Loucy (cell line): Measurements from ENCODE around the gene KCNJ1.
A peak's percentile ranks its signal among the peaks of the same experiment; 100 is the strongest.

Source experiments
- H2AFZ ChIP-seq: fragments of 200-600 bp; sonication (generic); 2 replicates; pipeline ENCODE4 v1.6.0; 2016; ENCODE audit warnings: antibody characterized with exemption, mild to moderate bottlenecking, low read length, moderate library complexity
- H3F3A ChIP-seq: fragments of 200-600 bp; 2 replicates; pipeline ENCODE4 v1.6.0; 2016; ENCODE audit warnings: antibody characterized with exemption, low read depth, mild to moderate bottlenecking
- H3K27me3 ChIP-seq: fragments of 200-600 bp; sonication (generic); 2 replicates; pipeline ENCODE4 v1.6.1; 2014; ENCODE audit warnings: low read length, mild to moderate bottlenecking; ENCODE audit not compliant: insufficient read depth, poor library complexity, severe bottlenecking
- H3K36me3 ChIP-seq: fragments of 200-600 bp; sonication (generic); 2 replicates; pipeline ENCODE4 v1.6.1; 2016; ENCODE audit warnings: low read length; ENCODE audit not compliant: insufficient read depth
- H3K4me1 ChIP-seq: fragments of 200-600 bp; sonication (generic); 2 replicates; pipeline ENCODE4 v1.5.1; 2014; ENCODE audit warnings: low read length, mild to moderate bottlenecking; ENCODE audit not compliant: insufficient read depth, poor library complexity, severe bottlenecking
- H3K4me2 ChIP-seq: fragments of 200-600 bp; sonication (generic); 2 replicates; pipeline ENCODE4 v1.6.0; 2014; ENCODE audit warnings: antibody characterized with exemption, low read length, low read depth, mild to moderate bottlenecking; ENCODE audit not compliant: poor library complexity, severe bottlenecking
- H3K4me3 ChIP-seq: fragments of 200-600 bp; sonication (generic); 2 replicates; pipeline ENCODE4 v1.5.1; 2014; ENCODE audit warnings: low read length, mild to moderate bottlenecking, mixed read lengths; ENCODE audit not compliant: poor library complexity, severe bottlenecking
- H3K79me2 ChIP-seq: fragments of 200-600 bp; sonication (generic); 2 replicates; pipeline ENCODE4 v1.6.1; 2014; ENCODE audit warnings: low read length; ENCODE audit not compliant: insufficient read depth
- H3K9ac ChIP-seq: fragments of 200-600 bp; sonication (generic); 2 replicates; pipeline ENCODE4 v1.6.0; 2014; ENCODE audit warnings: mild to moderate bottlenecking, low read depth, low read length, moderate library complexity; ENCODE audit not compliant: poor library complexity, severe bottlenecking
- H3K9me2 ChIP-seq: fragments of 200-600 bp; sonication (generic); replicated peaks from 2 replicates; pipeline ENCODE4 v1.6.1; 2016; ENCODE audit warnings: low read depth, low read length, mixed read lengths
- H3K9me3 ChIP-seq: fragments of 200-600 bp; sonication (generic); 2 replicates; pipeline ENCODE4 v1.6.1; 2014; ENCODE audit warnings: mild to moderate bottlenecking, antibody characterized with exemption, low read length, low read depth; ENCODE audit not compliant: insufficient read depth
- H4K20me1 ChIP-seq: fragments of 200-600 bp; sonication (generic); 2 replicates; pipeline ENCODE4 v1.6.0; 2014; ENCODE audit warnings: antibody characterized with exemption, low read length, mild to moderate bottlenecking; ENCODE audit not compliant: insufficient read depth, poor library complexity, severe bottlenecking
- EZH2phosphoT487 ChIP-seq: fragments of 200-600 bp; IDR thresholded peaks from 2 replicates; pipeline ENCODE4 v1.6.1; 2018; ENCODE audit warnings: antibody characterized with exemption, mild to moderate bottlenecking, moderate library complexity, borderline replicate concordance
- TF ChIP-seq, protein P1 (sequence below): fragments of 200-600 bp; sonication (generic); conservative IDR thresholded peaks from 2 replicates; pipeline ENCODE4 v1.5.1; 2014; ENCODE audit warnings: mild to moderate bottlenecking, antibody characterized with exemption, low read length

The KCNJ1 gene

GRCh38 chr11:128894685-128895084 lies 27.6 kb upstream of the KCNJ1 start:
- TF ChIP-seq, protein P1, sequence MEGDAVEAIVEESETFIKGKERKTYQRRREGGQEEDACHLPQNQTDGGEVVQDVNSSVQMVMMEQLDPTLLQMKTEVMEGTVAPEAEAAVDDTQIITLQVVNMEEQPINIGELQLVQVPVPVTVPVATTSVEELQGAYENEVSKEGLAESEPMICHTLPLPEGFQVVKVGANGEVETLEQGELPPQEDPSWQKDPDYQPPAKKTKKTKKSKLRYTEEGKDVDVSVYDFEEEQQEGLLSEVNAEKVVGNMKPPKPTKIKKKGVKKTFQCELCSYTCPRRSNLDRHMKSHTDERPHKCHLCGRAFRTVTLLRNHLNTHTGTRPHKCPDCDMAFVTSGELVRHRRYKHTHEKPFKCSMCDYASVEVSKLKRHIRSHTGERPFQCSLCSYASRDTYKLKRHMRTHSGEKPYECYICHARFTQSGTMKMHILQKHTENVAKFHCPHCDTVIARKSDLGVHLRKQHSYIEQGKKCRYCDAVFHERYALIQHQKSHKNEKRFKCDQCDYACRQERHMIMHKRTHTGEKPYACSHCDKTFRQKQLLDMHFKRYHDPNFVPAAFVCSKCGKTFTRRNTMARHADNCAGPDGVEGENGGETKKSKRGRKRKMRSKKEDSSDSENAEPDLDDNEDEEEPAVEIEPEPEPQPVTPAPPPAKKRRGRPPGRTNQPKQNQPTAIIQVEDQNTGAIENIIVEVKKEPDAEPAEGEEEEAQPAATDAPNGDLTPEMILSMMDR: no peak
- TF ChIP-seq EZH2phosphoT487: no peak
- Histone ChIP-seq H2AFZ (no peak overlapping the region), H3K27me3 (peaks cover 26% of the 10 kb centered on the region), H3K4me3 (no peak overlapping the region), H3K79me2 (no peaks in the 10 kb centered on the region), H3K4me1 (peaks cover 16% of the 10 kb centered on the region), H4K20me1 (no peaks in the 10 kb centered on the region), H3K9me3 (no peaks in the 10 kb centered on the region), H3K4me2 (no peak overlapping the region), H3K36me3 (no peaks in the 10 kb centered on the region), H3F3A (no peaks in the 10 kb centered on the region), H3K9ac (no peak overlapping the region), H3K9me2 (no peaks in the 10 kb centered on the region)

DNA sequence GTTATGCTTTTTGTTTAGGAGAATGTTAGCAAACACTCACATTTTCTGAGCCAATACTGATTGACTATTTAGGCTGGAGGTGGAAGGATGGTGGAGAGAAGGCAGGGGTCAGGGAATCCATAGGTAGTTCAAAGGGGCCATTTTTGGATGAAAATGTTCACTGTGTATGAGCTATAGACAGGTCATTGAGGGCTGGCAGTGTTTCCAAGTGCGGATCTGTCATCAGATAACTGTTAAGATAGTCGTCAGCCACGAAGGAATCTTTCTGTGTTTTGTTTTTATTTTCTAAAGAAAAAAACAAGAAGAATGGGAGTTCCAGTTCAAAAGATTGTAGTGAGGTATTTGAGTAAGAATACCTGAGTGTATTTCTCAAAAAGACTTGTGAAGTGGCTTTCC lies 27.2 kb upstream of the KCNJ1 start:
- no peak for TF ChIP-seq EZH2phosphoT487
- TF ChIP-seq, protein P1: no peak
- Histone ChIP-seq H3F3A (no peaks in the 10 kb centered on the region), H3K9ac (no peak overlapping the region), H3K4me3 (peak overlapping the region; percentile 42), H2AFZ (no peak overlapping the region), H3K4me2 (peak overlapping the region; percentile 60), H4K20me1 (no peaks in the 10 kb centered on the region), H3K9me3 (no peaks in the 10 kb centered on the region), H3K79me2 (no peaks in the 10 kb centered on the region), H3K36me3 (no peaks in the 10 kb centered on the region), H3K4me1 (peaks cover 16% of the 10 kb centered on the region), H3K9me2 (no peaks in the 10 kb centered on the region), H3K27me3 (peaks cover 30% of the 10 kb centered on the region)

GRCh38 chr11:128893578-128894285 lies 26.6 kb upstream of the KCNJ1 start:
- H3K4me2 ChIP-seq: peak overlapping the region; percentile 60

More at GRCh38 chr11:128893578-128894285, 26.6 kb upstream of the KCNJ1 start:
- Histone ChIP-seq H3K9ac (no peak overlapping the region), H3K4me1 (peaks cover 16% of the 10 kb centered on the region), H3F3A (no peaks in the 10 kb centered on the region), H3K27me3 (peaks cover 32% of the 10 kb centered on the region), H3K4me3 (peak overlapping the region; percentile 42), H3K79me2 (no peaks in the 10 kb centered on the region), H3K9me2 (no peaks in the 10 kb centered on the region), H2AFZ (no peak overlapping the region), H3K36me3 (no peaks in the 10 kb centered on the region), H3K9me3 (no peaks in the 10 kb centered on the region), H4K20me1 (no peaks in the 10 kb centered on the region)
- TF ChIP-seq, protein P1: no peak
- TF ChIP-seq EZH2phosphoT487: no peak
